Stimulated activated CD8-positive, alpha-beta memory T cell treated with anti-CD3 and anti-CD28 coated beads, Interleukin-7, amount 100 ng/mL, for 4 hours (primary cell): Measurements from ENCODE around the gene RAB13.
"Not testable (repeated sequence)": the region's sequence is repeated elsewhere in the genome, so short reads cannot be mapped to it uniquely, and the experiment has no call there.

Source experiments
- DNase-seq, 2 donors: peaks; one replicate each; pipeline ENCODE4 v3.0.0-alpha.2; 2020; ENCODE audit warnings: low read depth in 2 of 2

RAB13 gene

DNA sequence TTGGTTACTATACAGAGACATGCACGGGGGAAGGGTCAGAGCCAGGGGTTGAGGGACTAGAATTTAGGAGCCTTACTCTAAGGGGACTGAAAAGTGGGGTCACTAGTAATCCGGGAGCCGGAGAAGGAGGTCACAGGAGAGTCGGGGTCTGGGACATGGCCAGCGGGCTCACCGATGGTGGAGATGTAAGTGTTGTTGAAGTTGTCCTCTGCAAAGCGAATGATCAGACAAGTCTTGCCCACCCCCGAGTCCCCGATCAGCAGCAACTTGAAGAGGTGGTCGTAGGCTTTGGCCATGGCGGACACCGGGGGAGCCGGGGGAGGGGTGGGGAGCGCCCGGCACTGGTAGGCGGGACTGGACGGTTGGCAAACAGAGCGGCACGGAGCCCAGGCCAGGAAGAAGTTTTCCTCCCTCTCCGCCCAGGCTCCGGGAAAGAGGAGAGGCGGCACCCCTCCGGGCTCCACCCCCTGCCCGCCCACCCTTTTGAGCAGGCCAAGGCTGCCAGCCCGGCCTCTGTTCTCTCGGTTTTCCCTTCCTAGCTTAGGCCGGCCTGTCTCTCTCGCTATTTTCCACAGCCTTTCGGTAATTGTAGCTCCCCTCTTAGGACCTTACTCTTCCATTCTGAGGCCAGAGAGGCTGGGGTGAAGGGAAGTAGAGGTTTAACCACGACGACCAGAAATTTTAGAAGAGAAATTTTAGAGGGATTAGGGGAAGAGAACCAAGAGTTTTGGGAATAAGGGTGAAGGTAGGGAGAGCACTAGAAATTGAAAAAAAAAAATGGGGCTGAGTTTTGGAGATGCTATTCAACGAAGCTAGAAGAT, at the start of gene RAB13:
TSS of gene RAB13 (minus strand) at position 399 of the 821 bp plus-strand sequence. CDS start at position 296, 103 bp downstream.
- DNase-seq, result no peak

DNA sequence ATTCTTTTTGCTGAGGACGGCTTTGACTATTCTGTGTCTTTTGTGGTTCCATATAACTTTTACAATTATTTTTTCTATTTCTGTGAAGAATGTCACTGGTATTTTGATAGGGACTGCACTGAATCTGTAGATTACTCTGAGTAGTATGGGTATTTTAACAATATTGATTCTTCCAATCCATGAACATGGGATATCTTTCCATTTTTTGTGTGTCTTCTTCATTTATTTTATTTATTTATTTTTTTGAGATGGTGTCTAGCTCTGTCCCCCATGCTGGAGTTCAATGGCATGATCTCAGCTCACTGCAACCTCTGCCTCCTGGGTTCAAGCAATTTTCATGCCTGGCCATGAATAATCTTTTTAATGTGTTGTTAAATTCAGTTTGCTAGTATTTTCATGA, 47.6 kb upstream of the RAB13 start:
- not testable (repeated sequence) for DNase-seq

DNA sequence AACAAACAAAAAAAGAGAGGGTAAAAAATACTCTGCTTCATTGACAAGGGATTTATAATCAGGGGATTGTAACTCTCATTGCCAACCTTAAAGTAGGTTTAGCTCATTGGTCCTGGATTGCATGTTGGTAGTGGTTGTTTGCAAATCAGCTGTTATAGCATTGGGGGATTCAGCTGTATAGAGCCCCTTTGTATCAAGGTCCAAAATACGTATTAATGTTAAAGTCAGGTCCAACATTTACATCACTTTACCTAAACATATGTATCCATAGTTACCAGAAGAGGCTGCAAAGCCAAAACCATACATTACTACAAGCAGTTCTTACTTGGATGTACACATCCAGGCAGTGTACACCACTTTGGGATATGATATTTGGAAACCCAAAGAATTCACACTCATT, 33.8 kb upstream of the RAB13 start:
- no peak for DNase-seq

DNA sequence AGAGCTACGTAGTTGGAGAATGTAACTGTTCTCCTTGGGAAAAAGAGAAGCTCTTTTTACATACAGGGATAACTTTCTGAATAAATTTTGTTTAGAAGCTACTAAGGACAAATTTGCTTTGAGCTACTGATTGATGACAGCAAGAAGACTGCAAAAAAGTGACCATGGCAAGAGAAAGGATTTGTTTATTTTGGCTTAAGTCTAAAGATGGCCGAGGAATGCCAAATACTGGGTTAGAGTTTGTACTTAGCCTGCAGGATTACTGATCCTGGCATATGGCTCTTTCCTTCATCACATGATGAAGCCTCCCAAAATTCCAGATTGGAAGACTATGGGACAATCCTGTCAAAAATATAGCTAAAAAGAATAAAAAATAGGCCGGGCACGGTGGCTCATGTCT, 33.1 kb upstream of the RAB13 start:
- DNase-seq, result no peak

DNA sequence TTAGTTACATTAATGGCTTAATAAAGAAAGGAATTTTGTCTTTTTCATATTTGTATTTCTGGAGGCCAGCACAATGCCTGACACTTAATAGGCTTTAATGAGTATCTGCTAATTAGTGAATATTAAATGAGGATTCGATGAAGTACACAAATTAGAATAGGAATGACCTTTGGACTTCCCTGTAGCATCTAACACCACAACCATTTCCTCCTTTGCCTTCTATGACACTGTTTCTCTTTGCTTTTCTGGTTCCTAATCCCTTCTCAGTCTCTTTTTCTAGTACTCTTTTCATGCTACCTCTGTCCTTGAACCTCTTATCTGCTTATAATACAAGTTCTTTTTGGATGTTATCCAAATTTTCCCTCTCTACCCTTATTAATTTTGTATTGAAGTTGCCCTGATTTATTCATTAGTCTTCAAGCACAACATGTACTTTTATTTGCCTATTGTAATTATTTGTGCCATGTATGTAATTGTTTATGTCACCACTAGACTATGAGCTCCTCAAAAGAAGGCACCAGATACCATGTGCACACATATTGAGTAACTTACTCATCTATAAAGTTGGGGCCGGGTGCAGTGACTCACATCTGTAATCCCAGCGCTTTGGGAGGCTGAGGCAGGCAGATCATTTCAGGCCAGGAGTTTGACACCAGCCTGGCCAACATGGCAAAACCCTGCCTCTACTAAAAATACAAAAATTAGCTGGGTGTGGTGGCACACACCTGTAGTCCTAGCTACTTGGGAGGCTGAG, 28.2 kb upstream of the RAB13 start:
- DNase-seq, result no peak

GRCh38 chr1:154012543-154012942, 26.4 kb upstream of the RAB13 start:
- not testable (repeated sequence) for DNase-seq

DNA sequence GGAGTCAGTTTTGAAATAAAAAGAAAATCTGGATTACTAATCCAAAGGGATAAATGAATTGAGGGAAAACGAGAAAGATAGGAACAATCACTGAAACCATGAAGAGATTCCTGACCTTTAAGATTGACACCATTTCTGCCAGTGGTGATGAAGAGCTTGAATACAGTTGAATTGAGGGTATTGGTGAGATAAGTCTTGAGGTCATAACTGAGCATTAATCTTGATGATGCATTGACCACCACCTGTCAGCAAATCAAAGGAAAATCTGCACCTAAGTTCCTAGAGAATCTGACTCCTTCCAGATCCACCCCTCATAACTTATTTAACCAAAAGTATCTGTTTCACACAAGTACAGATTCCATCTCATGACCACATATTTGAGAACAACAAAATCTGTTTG, 26.0 kb upstream of the RAB13 start:
- DNase-seq, result no peak

DNA sequence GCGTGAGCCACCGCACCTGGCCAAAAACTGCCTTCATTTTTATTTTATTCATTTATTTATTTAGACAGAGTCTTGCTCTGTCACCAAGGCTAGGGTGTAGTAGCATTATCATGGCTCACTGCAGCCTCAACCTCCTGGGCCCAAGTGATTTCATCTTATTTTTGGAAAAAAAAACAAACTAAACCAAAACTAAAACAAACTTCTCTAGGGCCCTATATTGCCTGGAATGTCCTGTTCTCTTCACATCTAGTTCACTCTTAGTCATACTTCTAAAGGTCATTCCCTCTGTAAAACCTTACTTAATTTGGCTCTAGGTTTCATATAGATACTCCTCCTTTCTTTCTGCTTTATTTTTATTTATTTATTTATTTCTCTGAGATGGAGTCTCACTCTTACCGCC, 20.0 kb upstream of the RAB13 start:
- no peak for DNase-seq

DNA sequence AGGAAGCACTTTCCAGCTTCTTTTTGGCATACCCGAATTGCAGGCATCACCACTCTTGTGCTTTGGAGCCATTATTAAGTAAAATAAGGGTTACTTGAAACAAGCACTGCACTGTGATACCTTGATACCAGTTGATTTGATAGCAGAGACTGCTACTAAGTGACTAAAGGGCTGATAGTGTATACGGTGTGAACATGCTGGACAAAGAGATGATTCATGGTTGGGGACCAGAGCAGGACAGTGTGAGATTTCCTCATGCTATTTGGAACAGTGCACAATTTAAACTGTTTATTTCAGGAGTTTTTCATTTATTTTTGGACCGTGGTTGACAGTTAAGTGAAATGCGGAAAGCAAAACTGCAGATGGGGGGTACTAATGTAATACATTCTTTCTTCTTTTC, 14.3 kb upstream of the RAB13 start:
- DNase-seq, result no peak

DNA sequence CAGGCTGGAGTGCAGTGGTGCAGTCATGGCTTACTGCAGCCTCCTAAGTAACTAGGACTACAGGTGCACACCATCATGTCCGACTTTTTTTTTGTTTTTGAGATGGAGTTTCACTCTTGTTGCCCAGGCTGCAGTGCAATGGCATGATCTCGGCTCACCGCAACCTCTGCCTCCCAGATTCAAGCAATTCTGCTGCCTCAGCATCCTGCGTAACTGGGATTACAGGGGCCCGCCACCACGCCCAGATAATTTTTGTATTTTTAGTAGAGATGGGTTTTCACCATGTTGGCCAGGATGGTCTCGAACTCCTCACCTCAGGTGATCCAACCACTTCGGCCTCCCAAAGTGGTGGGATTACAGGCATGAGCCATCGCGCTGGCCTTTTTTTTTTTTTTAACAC, 10.7 kb upstream of the RAB13 start:
- DNase-seq, result not testable (repeated sequence)

GRCh38 chr1:153995640-153996039, 9.5 kb upstream of the RAB13 start:
- no peak for DNase-seq

DNA sequence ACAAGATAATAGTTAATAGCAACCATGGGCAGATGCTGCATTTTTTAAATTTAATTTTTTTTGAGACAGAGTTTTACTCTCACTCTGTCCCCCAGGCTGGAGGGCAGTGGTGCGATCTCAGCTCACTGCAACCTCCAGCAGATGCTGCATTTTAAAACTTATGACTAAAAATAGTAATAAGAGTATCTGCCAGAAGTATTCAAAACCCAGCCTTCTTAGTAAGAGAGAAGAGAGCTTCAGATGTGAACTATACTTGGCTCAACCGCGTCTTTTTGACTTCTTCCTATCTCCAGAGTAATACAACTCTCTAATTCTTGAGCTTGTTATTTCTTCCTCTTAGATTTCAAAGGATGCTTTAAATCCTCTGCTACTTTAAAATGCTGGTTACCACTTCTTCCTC, 9.1 kb upstream of the RAB13 start:
- DNase-seq, result no peak

- no peak for DNase-seq
Observed at GRCh38 chr1:153991806-153992205, 5.7 kb upstream of the RAB13 start.

GRCh38 chr1:153991151-153991630, 5.1 kb upstream of the RAB13 start:
- DNase-seq, result no peak

- DNase-seq, result peak; percentile 79 to 87
Observed at GRCh38 chr1:153990468-153991150, 4.5 kb upstream of the RAB13 start, which contains the start of gene RPS27. RPS27 (plus strand) TSS chr1:153990762; CDS start chr1:153990797, 35 bp downstream.

DNA sequence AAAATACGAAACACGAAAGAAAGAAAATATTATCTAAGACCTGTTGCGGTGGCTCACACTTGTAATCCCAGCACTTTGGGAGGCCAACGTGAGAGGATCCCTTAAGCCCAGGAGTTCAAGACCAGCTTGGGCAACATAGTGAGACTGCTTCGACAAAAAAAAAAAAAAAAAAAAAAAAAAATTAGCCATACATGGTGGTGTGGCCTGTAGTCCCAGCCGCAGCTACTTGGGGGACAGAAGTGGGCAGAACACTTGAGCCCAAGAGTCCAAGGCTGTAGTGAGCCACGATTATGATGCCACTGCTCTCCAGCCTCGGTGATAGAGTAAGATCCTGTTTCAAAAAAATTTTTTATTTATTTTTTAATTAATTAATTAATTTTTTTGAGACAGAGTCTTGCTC, 1.5 kb upstream of the RAB13 start:
- DNase-seq, result no peak

- DNase-seq, result peak in 1 of 2 donors; percentile 58
Observed at GRCh38 chr1:153985341-153985912, 712 bp downstream of the RAB13 start.

- DNase-seq, result no peak
Observed at GRCh38 chr1:153984123-153984894, 1.8 kb downstream of the RAB13 start.

GRCh38 chr1:153981735-153982134, 4.4 kb downstream of the RAB13 start:
- not testable (repeated sequence) for DNase-seq

DNA sequence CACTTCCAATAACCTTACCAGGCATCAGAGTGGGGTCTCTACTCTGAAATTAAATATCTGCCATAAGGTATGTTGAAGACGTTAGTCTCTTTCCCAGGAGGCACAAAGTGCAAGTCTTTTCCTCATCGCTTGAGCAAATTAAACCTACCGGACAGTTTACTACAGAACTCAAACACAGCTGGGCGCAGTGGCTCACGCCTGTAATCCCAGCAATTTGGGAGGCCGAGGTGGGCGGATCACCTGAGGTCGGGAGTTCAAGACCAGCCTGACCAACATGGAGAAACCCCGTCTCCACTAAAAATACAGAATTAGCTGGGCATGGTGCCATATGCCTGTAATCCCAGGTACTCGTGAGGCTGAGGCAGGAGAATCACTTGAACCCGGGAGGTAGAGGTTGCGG, 7.0 kb downstream of the RAB13 start:
- DNase-seq, result not testable (repeated sequence)

GRCh38 chr1:153978274-153978909, 7.7 kb downstream of the RAB13 start:
- no peak for DNase-seq
